GM18505 (cell line): ENCODE data around the gene PARD3.
"Not testable (repeated sequence)": the region's sequence is repeated elsewhere in the genome, so short reads cannot be mapped to it uniquely, and the experiment has no call there.

Source experiments
- ATAC-seq: cut with Tn5 transposase; IDR thresholded peaks from one replicate; pipeline ENCODE4 v1.9.1; 2021; ENCODE audit not compliant: unreplicated experiment
- POLR2A ChIP-seq: IDR thresholded peaks from 4 replicates; pipeline ENCODE4 v1.6.1; 2011; ENCODE audit warnings: borderline replicate concordance; ENCODE audit not compliant: insufficient read depth, insufficient read length; ENCODE audit errors: extremely low read depth

Gene PARD3

DNA sequence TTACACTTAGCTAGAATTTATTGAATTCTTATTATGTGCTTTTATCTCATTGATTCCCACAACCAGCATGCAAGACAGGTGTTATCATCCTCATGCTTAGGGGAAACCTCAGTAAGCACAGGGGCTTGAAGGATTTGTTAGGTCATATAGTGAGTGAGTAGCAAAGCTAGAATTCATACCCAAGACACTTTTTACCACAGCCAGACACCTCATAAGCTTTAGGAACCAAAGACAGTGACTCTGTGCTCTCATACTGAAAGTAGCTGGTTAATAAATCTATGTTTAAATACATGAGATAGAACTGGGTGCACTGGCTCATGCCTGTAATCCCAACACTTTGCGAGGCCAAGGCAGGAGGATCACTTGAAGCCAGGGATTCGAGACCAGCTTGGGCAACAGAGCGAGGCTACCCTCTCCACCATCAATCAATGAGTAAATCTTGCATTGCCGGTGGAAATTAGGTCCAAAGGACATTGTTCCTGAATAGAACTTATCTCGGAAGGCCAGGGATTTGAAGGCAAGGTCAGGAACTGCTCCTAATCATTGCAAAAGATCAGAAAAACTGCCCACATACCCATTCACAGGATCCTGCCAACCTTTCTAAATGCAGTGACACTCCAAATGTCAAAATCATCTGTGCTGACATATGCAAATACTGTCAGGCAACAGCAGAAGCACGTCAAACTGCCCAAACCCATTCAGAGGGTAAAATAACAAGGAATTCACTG lies 523.5 kb downstream of the PARD3 start:
- ATAC-seq: no peak
- TF ChIP-seq POLR2A: no peak

DNA sequence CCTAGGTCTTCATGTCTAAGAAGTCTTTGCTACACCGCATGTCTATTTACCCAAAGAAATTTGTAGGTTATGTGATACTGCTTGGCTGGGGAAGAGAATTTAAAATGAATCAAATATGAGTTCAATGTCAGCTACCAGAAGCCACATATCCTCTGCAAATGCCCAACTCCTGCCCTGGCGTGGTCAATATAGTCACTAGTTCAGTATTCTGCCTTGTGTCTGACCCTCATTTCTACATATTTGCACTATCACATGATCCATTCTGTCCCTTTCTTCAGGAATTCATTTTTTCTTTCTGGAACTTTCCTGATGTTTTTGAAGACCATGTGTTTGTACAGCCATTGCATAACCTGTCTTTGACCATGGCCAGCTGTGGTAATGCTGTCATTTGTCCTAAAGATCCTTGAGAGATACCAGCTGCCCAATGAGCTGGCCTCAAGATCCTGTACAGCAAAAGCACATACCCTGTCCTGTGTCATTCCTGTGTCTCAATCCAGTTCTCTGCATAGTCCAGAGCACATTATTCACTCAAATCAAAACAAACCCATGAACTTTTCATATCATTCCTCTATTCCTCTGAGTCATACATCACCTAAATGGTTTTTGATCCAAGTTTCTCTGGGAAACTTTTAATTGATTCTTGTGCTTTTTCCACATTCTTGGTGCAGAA lies 524.5 kb downstream of the PARD3 start:
- no peak for TF ChIP-seq POLR2A

DNA sequence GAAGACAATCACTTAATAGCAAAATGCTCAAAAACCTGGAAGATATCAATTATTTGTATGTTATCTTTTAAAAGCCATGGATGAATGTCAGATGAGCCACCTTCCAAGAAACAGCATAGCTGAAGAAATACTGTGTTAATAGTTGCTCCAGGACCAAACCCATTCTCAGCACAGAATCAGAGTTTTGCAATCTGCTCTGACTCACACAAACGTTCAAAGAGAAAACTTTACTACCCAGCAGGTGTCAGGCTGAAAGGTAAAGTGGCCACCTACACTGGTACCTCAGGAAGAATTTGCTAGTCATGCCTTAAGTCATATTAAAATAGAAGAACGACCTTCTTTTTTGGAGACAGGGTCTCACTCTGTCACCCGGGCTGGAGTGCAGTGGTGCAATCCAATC lies 526.5 kb downstream of the PARD3 start:
- no peak for TF ChIP-seq POLR2A
- no peak for ATAC-seq

More for the DNA sequence above, 524.5 kb downstream of the PARD3 start:
- ATAC-seq: no peak

DNA sequence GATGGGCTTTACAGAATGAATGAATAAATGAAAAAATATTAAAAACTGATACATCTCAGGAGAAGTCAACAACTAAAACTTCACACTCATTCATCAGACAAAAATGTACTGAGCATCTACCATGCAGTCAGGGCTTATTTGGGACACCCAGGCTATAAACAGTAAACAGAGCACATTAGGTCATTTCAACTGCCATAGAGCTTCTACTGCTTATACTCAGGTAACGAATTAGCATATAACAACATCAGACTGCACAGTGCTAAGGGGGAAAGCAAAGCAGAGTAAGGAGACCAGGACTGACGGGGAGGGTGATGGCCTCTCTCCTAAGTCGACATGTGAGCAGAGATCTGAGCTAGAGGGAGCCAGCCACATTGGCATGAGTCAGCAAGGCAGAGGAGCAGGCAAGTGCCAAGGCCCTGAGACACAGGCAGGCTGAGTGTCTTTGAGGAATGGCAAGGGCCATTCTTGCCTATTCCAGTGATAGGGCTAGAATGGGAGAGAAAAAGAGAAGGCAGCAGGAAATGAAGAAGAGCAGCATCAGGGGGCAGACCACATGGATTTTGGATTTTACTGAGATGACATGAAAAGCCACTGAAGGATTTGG lies 528.9 kb downstream of the PARD3 start:
- no peak for ATAC-seq
- no peak for TF ChIP-seq POLR2A

DNA sequence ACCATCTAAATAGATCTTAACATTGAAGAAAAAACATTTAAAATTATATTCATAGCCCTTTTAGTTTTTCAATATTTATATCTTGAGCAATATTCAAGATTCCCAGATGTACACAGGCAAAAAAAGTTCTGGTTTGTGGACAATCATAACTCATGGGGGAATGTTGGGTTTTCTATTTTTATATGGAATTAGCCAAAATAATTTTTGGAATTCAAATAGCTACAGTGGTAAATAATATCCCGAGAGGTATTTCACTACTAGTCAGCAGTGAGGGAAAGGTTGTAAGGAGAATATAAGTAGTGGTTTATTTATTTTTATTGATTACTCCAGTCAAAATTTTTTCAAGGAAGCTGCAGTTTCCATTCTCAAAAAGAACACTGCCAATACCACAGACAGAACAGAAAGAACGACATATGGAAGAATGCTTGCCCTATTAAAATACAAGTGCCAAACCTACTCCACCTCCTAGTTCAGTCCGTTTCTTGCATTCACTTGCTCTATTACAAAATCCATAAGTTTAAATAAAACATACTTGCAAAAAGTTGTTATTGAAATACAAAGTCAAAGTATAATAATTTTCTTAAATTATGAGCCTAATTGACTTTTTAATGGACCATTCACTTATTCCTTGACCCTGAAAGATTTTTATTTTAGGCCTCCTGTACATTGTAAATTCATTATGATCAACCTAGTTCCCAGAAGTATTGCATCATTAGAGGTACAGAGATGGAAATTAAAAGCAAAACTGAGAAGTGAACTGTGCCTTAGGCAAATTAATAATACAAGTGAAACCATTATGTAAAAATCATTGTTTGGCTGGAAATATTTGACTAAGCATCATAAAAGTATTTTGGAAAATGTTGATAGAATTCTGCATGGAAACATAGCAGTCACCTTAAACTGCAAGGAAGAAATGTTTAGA lies 533.2 kb downstream of the PARD3 start:
- TF ChIP-seq POLR2A: no peak
- ATAC-seq: no peak

DNA sequence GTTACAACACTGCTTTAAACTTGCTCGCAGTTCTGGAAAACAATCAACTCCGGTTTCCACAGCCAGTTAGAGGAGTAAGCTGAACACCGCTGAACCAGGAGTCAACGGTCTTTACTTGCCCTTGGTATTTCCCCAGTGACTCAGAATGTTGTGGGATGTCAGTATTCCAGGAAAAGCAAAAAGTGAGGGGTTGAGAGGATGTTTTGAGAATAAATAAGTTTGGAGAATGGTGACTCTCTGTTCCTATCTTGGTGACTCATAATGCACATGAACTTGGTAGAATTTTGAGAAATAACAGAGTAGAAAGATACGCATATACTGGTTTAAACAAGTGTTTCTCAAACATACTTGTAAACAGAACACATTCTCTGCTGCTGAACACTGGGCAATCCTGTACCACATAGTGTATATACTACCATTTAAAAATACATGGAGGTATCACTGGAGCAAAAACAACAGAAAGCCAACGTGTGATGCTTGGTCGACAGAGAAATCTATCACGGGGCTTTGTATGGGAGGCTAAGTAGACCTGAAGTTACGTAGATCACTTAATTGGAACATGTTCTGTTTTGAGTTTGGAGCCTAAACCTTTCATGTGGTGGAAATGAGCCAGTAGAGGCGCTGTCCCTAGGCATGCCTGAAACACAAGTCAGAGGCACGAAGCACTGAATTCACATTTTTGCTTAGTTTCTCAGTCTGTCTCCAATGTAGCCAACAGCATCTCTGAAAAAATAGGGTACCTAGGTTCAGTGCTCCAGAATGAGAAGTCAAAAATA lies 534.3 kb downstream of the PARD3 start:
- no peak for TF ChIP-seq POLR2A
- ATAC-seq: no peak

DNA sequence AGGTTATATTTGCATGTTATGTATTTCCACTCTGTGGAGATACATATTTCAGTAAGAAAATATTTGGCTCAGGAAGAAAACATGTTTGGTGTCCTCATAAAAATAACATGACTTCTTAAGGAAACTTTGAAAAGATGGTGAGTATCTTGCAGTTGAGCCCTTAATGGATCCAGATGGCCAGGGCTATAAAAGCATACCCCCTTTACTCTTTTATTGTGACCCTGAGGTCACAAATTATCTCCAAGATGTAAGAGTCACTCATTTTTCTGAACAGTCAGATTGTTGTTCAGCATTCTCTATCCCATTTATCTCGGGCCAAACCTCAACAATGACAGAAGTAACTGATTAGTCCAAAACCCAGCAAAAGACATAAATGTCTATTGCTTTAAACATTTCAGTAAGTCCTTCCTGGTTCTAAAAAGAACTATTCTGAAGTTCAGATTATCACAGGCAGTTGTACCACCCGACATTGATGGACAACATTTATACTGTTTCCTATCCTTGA lies 539.4 kb downstream of the PARD3 start:
- ATAC-seq: no peak
- TF ChIP-seq POLR2A: no peak

DNA sequence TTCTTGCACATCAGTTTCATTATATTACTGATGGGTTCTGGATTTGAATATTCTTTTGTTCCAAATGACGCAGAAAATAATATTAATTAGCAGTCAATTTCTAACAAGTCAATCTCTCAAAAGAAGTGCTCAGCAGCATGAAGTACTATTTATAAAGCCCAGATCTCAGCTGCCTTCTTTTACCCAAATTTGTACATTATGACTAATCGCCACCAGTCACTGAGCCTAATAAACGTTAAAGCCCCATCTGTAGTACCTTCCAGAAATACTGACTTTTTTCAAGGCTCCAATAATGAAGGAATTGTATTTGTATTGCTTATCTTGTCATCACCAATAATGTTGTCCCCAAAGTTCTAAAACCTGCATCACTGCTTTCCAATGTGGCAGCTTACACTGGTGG lies 540.2 kb downstream of the PARD3 start:
- no peak for ATAC-seq
- no peak for TF ChIP-seq POLR2A

DNA sequence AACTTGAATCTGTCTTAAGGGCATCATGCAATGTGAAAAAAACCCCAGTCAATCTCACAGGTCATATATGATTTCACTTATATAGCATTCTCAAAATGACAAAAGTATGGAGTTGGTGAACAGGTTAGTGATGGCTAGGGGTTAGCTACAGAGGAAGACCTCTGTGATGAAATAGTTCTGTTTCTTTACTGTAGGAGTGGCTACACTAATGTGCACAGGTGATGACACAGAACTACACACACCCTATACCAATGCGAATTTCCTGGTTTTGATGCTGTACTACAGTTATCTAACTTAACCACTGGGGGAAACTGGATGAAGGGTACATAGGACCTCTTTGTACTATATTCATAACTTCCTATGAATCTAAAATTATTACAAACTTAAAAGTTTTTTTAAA lies 541.8 kb downstream of the PARD3 start:
- ATAC-seq: no peak

DNA sequence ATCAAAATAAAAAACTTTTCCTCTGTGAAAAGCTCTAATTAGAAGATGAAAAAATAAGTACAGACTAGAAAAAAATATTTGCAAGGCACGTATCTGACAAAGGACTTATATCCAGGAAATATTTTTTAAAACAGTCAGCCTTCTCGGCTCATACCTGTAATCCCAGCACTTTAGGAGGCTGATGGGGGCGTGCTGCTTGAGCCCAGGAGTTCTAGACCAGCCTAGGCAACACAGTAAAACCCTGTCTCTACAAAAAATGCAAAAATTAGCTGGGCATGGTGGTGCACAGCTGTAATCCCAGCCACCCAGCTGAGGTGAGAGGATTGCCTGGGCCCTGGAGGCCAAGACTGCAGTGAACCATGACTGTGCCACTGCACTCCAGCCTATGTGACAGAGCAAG lies 542.8 kb downstream of the PARD3 start:
- no peak for TF ChIP-seq POLR2A
- ATAC-seq: no peak

More for the DNA sequence above, 541.8 kb downstream of the PARD3 start:
- no peak for TF ChIP-seq POLR2A

DNA sequence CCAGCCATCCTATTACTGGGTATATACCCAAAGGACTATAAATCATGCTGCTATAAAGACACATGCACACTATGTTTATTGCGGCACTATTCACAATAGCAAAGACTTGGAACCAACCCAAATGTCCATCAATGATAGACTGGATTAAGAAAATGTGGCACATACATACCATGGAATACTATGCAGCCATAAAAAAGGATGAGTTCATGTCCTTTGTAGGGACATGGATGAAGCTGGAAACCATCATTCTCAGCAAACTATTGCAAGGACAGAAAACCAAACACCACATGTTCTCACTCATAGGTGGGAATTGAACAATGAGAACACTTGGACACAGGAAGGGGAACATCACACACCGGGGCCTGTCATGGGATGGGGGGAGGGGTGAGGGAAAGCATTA lies 546.7 kb downstream of the PARD3 start:
- not testable (repeated sequence) for ATAC-seq

DNA sequence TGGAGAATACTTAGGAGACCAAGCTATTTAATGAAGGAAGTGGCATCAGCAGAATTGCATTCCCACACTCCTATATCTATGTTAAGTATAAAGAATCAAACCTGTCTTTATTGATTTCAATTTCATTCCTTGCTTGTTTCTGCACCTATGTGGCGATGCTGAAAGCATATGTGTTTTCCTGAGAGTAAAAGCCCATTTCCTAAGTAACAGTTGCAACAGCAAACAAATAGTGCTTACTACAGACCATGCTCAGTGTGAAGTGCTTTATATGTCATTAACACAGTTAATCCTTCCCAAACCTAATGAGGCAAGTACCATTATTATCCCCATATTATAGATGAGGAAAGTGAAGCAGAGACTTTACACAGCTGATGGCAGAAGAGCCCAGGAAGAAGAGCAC lies 552.1 kb downstream of the PARD3 start:
- no peak for TF ChIP-seq POLR2A
- no peak for ATAC-seq
